Neutrophil (primary cell): Measurements from ENCODE around the gene SMAD3.

Source experiments
- H3K27ac ChIP-seq: fragments of 200-600 bp; sonication (generic); 2 replicates; pipeline ENCODE4 v1.5.1; 2016; ENCODE audit warnings: mild to moderate bottlenecking, moderate library complexity
- H3K27me3 ChIP-seq: fragments of 200-600 bp; sonication (generic); 2 replicates; pipeline ENCODE4 v1.6.0; 2016; ENCODE audit warnings: mild to moderate bottlenecking
- H3K36me3 ChIP-seq: fragments of 200-600 bp; sonication (generic); 2 replicates; pipeline ENCODE4 v1.5.1; 2017
- H3K4me1 ChIP-seq, 2 experiments: fragments of 200-600 bp in 1 of 2; sonication (generic) in 1 of 2; 1 replicate in 1 of 2; 2 replicates in 1 of 2; pipeline versions ENCODE4 v1.5.1 to v1.6.1; 2013 to 2016; ENCODE audit warnings: low read depth in 1 of 2, low read length in 1 of 2, mild to moderate bottlenecking in 1 of 2, moderate library complexity in 1 of 2; ENCODE audit not compliant: control insufficient read depth in 1 of 2, insufficient read depth in 1 of 2
- H3K4me3 ChIP-seq, 2 experiments: fragments of 200-600 bp in 1 of 2; sonication (generic) in 1 of 2; 1 replicate in 1 of 2; 2 replicates in 1 of 2; pipeline ENCODE4 v1.5.1; 2013 to 2016; ENCODE audit warnings: low read depth in 1 of 2, low read length in 1 of 2, mild to moderate bottlenecking in 1 of 2, moderate library complexity in 1 of 2
- H3K9me3 ChIP-seq: fragments of 200-600 bp; sonication (generic); 2 replicates; pipeline ENCODE4 v1.5.1; 2016
- TF ChIP-seq, protein P1 (sequence below): fragments of 200-600 bp; sonication (generic); IDR thresholded peaks from 2 replicates; pipeline ENCODE4 v1.5.1; 2016; ENCODE audit warnings: antibody characterized with exemption

SMAD3 gene

DNA sequence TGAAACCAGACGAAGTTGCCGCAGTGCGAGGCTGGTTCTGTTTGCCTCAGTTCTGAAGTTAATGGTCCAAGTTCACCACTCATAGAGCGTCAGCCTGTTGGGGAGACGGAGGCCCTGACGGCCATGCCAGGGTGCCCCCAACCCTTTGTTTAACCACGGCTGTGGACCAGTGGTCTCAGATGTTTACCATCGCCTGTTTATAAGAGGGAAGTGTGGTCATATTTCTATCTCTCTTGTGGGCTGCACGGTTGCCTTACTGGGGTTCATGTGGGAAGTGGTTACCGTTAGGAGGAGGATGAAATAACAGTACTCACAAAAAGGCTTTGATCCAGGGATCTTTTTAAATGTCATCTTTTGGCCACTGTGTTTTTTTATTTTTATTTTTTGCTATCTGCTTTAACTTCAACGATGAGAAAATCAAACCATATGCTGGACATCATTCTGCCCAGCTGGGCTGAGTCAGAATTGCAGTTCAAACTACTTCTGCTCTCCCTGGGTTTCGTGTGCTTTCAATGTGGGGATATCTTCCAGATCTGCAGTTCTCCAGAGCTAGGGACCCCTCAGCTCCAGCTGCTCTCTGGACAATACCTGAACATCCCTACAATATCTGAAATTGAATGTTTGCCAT lies 17.8 kb downstream of the SMAD3 start:
- Histone ChIP-seq H3K36me3 (no peaks in the 10 kb centered on the region), H3K4me1 (peaks cover 62 to 71% of the 10 kb centered on the region in 2 experiments), H3K9me3 (no peaks in the 10 kb centered on the region), H3K27me3 (no peaks in the 10 kb centered on the region), H3K4me3 (no peak overlapping the region), H3K27ac (peak overlapping the region; percentile 45)
- TF ChIP-seq, protein P1, sequence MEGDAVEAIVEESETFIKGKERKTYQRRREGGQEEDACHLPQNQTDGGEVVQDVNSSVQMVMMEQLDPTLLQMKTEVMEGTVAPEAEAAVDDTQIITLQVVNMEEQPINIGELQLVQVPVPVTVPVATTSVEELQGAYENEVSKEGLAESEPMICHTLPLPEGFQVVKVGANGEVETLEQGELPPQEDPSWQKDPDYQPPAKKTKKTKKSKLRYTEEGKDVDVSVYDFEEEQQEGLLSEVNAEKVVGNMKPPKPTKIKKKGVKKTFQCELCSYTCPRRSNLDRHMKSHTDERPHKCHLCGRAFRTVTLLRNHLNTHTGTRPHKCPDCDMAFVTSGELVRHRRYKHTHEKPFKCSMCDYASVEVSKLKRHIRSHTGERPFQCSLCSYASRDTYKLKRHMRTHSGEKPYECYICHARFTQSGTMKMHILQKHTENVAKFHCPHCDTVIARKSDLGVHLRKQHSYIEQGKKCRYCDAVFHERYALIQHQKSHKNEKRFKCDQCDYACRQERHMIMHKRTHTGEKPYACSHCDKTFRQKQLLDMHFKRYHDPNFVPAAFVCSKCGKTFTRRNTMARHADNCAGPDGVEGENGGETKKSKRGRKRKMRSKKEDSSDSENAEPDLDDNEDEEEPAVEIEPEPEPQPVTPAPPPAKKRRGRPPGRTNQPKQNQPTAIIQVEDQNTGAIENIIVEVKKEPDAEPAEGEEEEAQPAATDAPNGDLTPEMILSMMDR: no peak

DNA sequence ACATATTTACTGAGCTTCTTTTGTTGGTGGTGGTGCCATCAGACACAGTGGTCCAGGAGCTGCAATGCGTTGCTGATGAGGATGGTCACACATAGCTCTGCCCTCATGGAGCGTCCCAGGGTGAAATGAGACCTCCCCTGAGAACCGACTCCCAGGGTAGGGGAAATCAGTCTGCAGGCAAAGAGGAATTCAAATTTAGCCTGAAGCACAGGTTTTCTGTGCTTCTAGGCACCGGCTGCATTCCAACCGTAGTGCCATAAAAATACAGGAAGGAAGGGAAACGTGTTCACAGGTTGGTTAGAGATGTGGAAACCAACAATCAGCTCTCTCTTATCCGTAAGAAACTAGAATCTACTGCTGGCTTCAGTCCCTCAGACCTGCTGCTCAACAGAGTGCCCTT lies 19.2 kb downstream of the SMAD3 start:
- no peak overlapping the region for H3K27ac ChIP-seq
- peaks cover 62 to 69% of the 10 kb centered on the region in 2 experiments for H3K4me1 ChIP-seq
- no peaks in the 10 kb centered on the region for H3K27me3 ChIP-seq
- H3K36me3 ChIP-seq: no peaks in the 10 kb centered on the region
- no peak overlapping the region for H3K4me3 ChIP-seq
- TF ChIP-seq, protein P1: no peak
- H3K9me3 ChIP-seq: no peaks in the 10 kb centered on the region

DNA sequence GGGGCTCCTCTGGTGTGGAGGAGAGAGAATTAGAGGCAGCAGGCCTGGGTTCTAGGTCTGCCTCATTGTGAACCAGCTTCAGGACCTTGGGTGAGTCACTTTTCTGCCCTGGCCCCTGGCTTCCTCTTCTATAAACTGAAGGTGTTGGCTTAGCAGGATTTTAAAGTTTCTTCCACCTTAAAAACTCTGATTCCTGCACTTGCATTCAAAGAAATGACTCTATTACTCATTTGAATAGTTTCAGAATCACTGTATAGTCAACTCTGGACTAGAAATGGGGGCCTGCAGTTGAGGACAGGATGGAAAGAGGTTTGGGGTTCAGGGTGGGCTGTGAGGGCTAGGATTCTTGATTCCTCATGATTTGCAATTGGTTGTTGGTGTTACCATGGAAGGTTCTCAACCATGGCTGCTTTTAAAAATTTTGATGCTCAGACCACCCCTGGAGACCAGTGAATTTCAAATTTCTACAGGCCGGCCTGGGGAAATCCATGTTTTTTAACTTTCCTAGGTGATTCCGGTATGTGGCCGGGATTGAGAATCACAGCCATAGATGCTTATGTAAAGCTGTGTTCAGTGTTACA lies 19.9 kb downstream of the SMAD3 start:
- H3K4me3 ChIP-seq: no peak overlapping the region
- H3K9me3 ChIP-seq: no peaks in the 10 kb centered on the region
- H3K27me3 ChIP-seq: no peaks in the 10 kb centered on the region
- H3K4me1 ChIP-seq: peaks cover 56 to 64% of the 10 kb centered on the region in 2 experiments
- TF ChIP-seq, protein P1: no peak
- H3K27ac ChIP-seq: peak overlapping the region; percentile 3
- no peaks in the 10 kb centered on the region for H3K36me3 ChIP-seq

DNA sequence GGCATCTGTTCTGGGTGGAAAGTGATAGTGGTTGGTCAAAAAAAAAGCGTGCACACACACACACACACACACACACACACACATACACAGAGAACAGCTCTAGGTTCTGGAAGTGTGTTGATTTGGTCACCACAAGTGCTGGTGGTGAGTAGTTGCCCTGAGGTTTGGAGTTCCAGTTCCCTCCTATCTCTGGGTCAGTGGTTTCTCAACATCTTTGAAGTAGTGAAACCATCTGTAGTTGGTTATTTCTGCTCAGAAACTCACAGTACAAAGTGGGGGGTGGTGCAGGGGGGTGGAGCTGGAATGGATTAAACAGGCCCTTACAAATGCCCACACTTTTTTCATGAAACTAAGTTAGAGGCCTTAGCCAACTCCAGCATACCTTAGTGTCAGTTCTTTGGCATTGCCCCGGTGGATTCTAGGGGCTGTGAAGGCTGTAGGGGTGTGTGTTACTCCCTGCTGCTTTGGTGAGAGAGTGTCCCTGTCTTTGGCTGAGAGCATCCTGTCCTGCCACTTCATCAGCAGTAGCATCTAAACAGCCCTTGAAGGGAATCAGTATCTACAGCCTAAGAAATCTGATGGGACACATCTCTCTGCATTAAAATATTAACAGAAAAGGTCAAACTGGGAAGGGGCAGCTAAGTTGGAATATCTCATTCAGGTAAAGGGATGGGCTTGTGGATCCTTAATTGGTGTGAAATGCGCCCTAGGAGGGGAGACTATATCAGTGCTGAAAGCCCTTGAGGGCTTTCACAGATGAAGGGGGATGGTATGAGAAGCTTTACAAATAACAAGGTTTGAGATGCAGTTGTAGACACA lies 20.6 kb downstream of the SMAD3 start:
- Histone ChIP-seq H3K27me3 (no peaks in the 10 kb centered on the region), H3K4me3 (no peak overlapping the region), H3K27ac (peak overlapping the region; percentile 3), H3K36me3 (no peaks in the 10 kb centered on the region), H3K4me1 (peaks cover 52 to 64% of the 10 kb centered on the region in 2 experiments), H3K9me3 (no peaks in the 10 kb centered on the region)
- TF ChIP-seq, protein P1: no peak

DNA sequence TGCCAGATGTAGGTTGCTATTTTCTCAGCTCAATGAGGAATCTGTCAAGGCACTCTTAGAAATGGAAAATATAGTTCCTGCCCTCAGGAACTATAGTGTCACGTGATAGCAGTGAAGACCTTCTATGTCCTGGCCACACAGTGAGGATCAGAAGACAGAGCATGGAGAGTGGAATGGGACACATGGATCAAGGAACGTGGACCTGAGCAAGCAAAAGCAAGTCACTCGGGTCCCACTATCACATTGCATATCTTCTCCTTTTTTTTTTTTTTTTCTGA lies 21.2 kb downstream of the SMAD3 start:
- Histone ChIP-seq H3K4me3 (no peak overlapping the region), H3K27me3 (no peaks in the 10 kb centered on the region), H3K27ac (no peak overlapping the region), H3K9me3 (no peaks in the 10 kb centered on the region), H3K4me1 (peaks cover 50 to 64% of the 10 kb centered on the region in 2 experiments), H3K36me3 (no peaks in the 10 kb centered on the region)
- TF ChIP-seq, protein P1: no peak
